ENCODE measurements around the gene KLHDC4.

The KLHDC4 gene

DNA sequence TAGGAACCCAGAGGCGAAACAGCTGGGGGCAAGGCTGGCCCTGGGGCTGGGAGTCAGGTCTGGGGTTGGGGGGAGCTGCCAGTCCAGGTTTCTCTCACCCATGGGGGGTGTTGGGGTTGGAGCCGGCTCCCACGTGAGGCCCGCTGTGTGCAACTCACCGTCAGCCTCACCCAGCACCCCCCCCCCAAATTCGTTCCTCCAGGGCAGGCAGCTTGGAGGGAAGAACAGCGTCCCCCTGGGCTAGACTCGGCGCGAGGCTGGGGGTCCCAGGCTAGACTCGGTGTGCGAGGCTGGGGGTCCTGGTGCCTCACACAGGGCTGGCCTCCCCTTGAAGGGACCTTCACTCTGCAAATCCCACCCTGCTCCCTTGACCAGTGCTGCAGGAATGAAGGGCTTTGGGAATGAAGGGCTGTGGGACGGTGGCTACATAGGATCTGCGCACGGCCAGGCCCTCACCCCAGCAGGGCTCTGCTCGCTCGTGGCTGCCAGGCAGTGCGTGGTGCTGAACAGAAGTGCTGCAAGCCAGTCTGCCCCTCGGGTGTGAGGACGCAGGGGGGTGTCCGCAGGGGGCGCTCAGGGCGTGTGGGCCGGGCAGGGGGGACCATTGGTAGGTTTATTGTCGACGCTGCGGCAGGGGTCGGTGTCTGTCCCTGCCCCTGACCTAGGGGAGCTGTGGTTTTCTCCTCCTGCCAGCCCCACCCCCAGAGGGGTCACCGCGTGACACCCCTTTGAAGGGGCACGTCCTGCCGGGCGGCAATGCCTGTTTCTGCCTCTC, 74.7 kb downstream of the KLHDC4 start:
- H3K27ac ChIP-seq (ENCODE audit: low read length): no peak overlapping the region
- no peak overlapping the region for H3K4me3 ChIP-seq (ENCODE audit: low read length)
- no peak for DNase-seq (ENCODE audit: low read depth, low spot score)
- peaks cover 12% of the 10 kb centered on the region for H3K36me3 ChIP-seq (ENCODE audit: control insufficient read depth, insufficient read depth, low read length)
- H3K9me3 ChIP-seq (ENCODE audit: control insufficient read depth, insufficient read depth, low read length): no peaks in the 10 kb centered on the region
- no CpG with 5 or more reads among the region's 33 CpGs for WGBS (ENCODE audit: insufficient coverage, insufficient read length)
- no peaks in the 10 kb centered on the region for H3K4me1 ChIP-seq (ENCODE audit: control insufficient read depth, insufficient read depth, low read length)
- no peaks in the 10 kb centered on the region for H3K27me3 ChIP-seq (ENCODE audit: control insufficient read depth, insufficient read depth, low read length)

DNA sequence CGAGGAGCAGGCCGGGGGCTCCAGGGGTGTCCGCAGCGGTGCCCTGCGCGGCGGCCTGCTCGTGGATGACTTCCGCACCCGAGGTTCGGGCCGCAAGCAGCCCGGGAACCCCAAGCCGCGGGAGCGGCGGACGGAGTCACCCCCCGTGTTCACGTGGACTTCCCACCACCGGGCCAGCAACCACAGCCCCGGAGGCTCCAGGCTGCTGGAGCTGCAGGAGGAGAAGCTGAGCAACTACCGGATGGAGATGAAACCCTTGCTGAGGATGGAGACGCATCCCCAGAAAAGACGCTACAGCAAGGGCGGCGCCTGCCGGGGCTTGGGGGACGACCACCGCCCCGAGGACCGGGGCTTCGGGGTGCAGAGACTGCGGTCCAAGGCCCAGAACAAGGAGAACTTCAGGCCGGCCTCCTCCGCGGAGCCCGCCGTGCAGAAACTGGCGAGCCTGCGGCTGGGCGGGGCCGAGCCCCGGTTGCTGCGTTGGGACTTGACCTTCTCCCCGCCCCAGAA, 75.8 kb downstream of the KLHDC4 start:
- Histone ChIP-seq H3K27ac (ENCODE audit: low read length) (no peak overlapping the region), H3K27me3 (ENCODE audit: control insufficient read depth, insufficient read depth, low read length) (no peaks in the 10 kb centered on the region), H3K4me1 (ENCODE audit: control insufficient read depth, insufficient read depth, low read length) (no peaks in the 10 kb centered on the region), H3K4me3 (ENCODE audit: low read length) (no peak overlapping the region), H3K9me3 (ENCODE audit: control insufficient read depth, insufficient read depth, low read length) (no peaks in the 10 kb centered on the region), H3K36me3 (ENCODE audit: control insufficient read depth, insufficient read depth, low read length) (peaks cover 3% of the 10 kb centered on the region; the same call in 1 of the 2 replicates)
- WGBS (ENCODE audit: insufficient coverage, insufficient read length): no CpG with 5 or more reads among the region's 46 CpGs
- no peak for DNase-seq (ENCODE audit: low read depth, low spot score)

DNA sequence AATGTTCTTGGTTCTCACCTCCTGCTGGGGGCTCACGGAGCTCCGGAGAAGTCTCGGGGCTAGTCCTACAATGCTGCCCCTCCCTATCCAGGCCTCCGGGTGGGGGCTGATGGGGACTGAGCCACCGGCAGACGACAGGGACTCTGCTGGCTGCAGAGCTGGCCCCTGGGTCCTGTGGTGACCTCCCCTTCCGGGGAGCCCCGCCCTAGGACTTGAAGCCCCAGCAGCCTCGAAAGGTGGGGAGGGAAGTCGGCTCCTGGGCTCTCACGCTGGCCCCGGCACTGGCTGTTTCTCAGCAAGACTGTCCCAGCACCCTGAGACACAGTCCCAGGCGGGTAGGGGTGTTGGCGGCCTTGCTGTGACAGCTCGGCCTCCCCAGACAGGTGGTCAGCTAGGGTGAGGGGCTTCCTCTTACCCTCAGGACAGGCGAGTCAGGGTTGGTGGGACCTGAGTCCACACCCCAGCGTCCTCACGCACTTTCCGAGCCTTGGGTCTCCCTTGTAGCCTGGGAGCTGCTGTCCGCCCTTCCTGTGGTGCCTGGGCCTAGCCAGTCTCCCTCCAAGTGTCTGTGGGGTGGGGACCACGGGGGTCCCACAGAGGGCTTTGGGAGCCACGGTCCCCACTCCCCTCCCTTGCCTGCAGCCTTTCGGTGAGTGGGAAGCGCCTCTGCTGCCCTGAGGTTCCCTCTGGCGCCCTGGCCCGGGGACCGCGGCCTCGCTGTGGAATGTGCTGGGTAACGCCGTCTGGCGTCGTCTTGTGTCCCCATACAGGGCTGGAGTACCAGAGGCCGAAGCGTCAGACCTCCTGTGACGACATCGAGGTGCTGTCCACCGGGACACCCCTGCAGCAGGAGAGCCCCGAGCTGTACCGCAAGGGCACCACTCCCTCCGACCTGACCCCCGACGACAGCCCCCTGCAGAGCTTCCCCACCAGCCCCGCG, 76.6 kb downstream of the KLHDC4 start:
- WGBS (ENCODE audit: insufficient coverage, insufficient read length): no CpG with 5 or more reads among the region's 45 CpGs
- H3K9me3 ChIP-seq (ENCODE audit: control insufficient read depth, insufficient read depth, low read length): no peaks in the 10 kb centered on the region
- H3K4me1 ChIP-seq (ENCODE audit: control insufficient read depth, insufficient read depth, low read length): no peaks in the 10 kb centered on the region
- no peak overlapping the region for H3K27ac ChIP-seq (ENCODE audit: low read length)
- no peak overlapping the region for H3K4me3 ChIP-seq (ENCODE audit: low read length)
- H3K27me3 ChIP-seq (ENCODE audit: control insufficient read depth, insufficient read depth, low read length): no peaks in the 10 kb centered on the region
- no peak for DNase-seq (ENCODE audit: low read depth, low spot score)
- H3K36me3 ChIP-seq (ENCODE audit: control insufficient read depth, insufficient read depth, low read length): peaks cover 3% of the 10 kb centered on the region; the same call in 1 of the 2 replicates

DNA sequence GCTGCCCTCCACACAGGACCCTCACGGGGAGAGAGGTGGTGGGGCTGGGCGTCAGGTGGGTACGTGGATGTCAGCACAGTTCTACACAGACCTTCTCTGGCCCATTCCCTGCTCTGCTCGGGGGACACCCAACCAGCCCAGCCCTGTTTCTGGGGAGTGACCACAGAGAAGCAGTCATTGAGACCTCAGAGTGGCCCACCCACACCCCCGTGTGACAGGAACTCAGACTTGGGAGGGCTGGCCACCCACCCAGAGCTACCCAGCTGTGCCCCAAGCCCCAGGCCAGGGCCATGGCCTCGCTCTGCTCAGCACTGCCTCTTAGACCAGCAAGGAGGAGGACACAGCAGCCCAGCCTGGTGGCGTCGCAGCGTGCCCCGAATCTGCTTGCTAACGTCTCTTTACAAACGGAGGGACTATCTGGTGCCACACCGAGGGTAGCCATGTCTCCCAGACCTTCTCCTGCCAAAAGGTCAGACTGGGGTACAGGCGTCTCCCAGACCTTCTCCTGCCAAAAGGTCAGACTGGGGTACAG, 77.7 kb downstream of the KLHDC4 start:
- no peak overlapping the region for H3K4me3 ChIP-seq (ENCODE audit: low read length)
- no CpG with 5 or more reads among the region's 14 CpGs for WGBS (ENCODE audit: insufficient coverage, insufficient read length)
- no peak for DNase-seq (ENCODE audit: low read depth, low spot score)
- no peaks in the 10 kb centered on the region for H3K9me3 ChIP-seq (ENCODE audit: control insufficient read depth, insufficient read depth, low read length)
- no peaks in the 10 kb centered on the region for H3K4me1 ChIP-seq (ENCODE audit: control insufficient read depth, insufficient read depth, low read length)
- H3K27ac ChIP-seq (ENCODE audit: low read length): no peak overlapping the region
- no peaks in the 10 kb centered on the region for H3K27me3 ChIP-seq (ENCODE audit: control insufficient read depth, insufficient read depth, low read length)
- peaks cover 3% of the 10 kb centered on the region; the same call in 1 of the 2 replicates for H3K36me3 ChIP-seq (ENCODE audit: control insufficient read depth, insufficient read depth, low read length)

DNA sequence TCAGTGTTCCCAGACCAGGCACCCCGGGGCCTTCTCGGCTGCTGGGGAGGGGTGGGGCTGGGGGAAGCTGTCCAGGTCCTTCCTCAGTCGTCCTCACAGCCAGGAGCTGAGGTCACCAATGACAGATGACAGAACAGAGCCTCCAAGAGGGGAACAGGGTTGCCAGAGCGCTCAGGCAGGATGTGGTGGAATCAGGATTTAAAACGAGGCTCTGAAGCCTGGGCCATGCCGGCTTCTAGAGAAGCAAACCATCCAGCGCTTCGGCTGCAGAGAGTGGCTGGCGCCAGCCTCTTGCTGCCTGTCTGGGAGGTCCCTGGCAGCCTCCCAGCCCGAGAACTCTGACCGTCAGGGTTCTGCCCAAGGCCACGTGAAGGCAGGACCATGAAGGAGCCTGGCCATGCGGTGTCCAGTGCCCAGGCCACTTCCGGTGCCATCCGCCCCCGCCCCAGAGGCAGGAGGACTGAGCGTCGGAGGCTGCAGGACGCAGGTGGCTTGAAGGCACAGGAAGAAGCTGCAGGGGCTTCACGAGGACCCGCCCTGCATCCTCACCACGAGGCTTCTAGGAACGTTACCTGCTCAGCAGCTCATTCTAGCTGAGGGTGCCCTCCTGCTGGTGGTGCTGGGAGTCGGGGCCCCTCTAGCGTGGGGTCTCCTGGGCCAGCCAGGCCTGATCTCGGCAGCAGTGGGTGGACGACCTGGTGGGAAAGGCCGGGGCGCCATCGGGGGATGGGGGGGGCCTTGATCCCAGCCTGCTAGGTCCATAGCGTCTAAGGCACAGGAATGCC, 78.5 kb downstream of the KLHDC4 start:
- no peak for DNase-seq (ENCODE audit: low read depth, low spot score)
- Histone ChIP-seq H3K27ac (ENCODE audit: low read length) (no peak overlapping the region), H3K27me3 (ENCODE audit: control insufficient read depth, insufficient read depth, low read length) (no peaks in the 10 kb centered on the region), H3K4me1 (ENCODE audit: control insufficient read depth, insufficient read depth, low read length) (no peaks in the 10 kb centered on the region), H3K4me3 (ENCODE audit: low read length) (no peak overlapping the region; the same call in 1 of the 2 replicates), H3K9me3 (ENCODE audit: control insufficient read depth, insufficient read depth, low read length) (no peaks in the 10 kb centered on the region), H3K36me3 (ENCODE audit: control insufficient read depth, insufficient read depth, low read length) (peaks cover 3% of the 10 kb centered on the region; the same call in 1 of the 2 replicates)
- WGBS (ENCODE audit: insufficient coverage, insufficient read length): no CpG with 5 or more reads among the region's 31 CpGs

DNA sequence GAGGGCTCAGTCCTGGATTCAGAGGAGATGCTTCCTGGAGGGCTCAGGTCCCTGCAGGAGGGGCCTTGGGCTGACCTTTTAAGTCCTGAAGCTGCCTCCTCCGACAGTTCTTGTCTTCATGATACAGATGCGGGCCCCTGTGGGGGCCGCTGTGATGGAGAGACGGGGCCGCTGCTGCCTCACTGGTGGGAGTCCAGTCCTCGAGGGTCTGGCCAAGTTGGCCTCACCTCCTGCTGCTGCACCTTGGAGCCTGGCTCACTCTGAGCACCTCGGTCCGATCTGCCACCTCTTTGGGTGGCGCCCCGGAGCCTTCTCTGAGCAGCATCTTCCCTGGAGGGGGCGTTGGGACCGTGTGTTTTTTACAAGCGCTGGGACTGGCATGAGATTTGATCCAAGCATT, 79.1 kb downstream of the KLHDC4 start:
- no peak overlapping the region for H3K27ac ChIP-seq (ENCODE audit: low read length)
- no CpG with 5 or more reads among the region's 13 CpGs for WGBS (ENCODE audit: insufficient coverage, insufficient read length)
- H3K4me3 ChIP-seq (ENCODE audit: low read length): no peak overlapping the region
- no peak for DNase-seq (ENCODE audit: low read depth, low spot score)
- no peaks in the 10 kb centered on the region for H3K27me3 ChIP-seq (ENCODE audit: control insufficient read depth, insufficient read depth, low read length)
- H3K36me3 ChIP-seq (ENCODE audit: control insufficient read depth, insufficient read depth, low read length): peaks cover 3% of the 10 kb centered on the region; the same call in 1 of the 2 replicates
- no peaks in the 10 kb centered on the region for H3K4me1 ChIP-seq (ENCODE audit: control insufficient read depth, insufficient read depth, low read length)
- H3K9me3 ChIP-seq (ENCODE audit: control insufficient read depth, insufficient read depth, low read length): no peaks in the 10 kb centered on the region

DNA sequence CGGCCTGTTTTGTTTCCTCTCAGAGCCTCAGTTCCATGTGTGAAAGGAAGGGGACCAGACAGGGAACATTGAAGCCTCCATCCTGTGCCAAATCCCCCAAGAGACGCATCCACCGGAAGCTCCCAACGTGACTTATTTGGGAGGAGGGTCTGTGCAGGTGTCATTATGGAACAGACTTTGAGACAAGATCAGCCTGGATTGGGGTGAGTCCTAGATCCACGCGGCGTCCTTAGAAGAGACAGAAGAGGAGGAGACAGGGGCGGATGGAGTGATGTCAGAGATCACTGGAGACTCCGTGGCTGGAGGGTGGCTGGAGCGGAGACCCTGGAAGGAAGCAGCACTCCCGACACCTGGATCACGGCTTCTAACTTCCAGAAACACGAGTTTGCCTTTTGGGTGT, 80.0 kb downstream of the KLHDC4 start:
- no peaks in the 10 kb centered on the region for H3K27me3 ChIP-seq (ENCODE audit: control insufficient read depth, insufficient read depth, low read length)
- H3K27ac ChIP-seq (ENCODE audit: low read length): no peak overlapping the region
- WGBS (ENCODE audit: insufficient coverage, insufficient read length): no CpG with 5 or more reads among the region's 13 CpGs
- no peaks in the 10 kb centered on the region for H3K9me3 ChIP-seq (ENCODE audit: control insufficient read depth, insufficient read depth, low read length)
- DNase-seq (ENCODE audit: low read depth, low spot score): no peak
- H3K4me1 ChIP-seq (ENCODE audit: control insufficient read depth, insufficient read depth, low read length): no peaks in the 10 kb centered on the region
- H3K36me3 ChIP-seq (ENCODE audit: control insufficient read depth, insufficient read depth, low read length): peaks cover 3% of the 10 kb centered on the region; the same call in 1 of the 2 replicates
- no peak overlapping the region for H3K4me3 ChIP-seq (ENCODE audit: low read length)

DNA sequence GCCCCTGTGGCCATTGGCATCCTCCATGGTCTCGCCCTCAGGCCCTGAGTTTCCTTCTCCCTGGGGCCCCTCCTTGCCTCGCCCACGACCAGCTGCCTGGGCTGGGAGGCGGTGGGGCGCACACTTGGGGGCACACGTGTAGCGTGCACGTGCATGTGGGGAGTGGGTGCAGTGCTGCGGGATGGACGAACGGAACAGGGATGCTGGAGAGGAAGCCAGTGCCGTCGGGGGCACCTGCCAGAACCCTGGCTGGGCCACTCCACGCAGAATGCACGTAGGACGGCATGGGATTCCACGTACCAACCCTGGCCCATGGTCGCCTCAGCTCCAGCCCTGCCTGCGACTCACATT, 80.4 kb downstream of the KLHDC4 start:
- Histone ChIP-seq H3K4me3 (ENCODE audit: low read length) (no peak overlapping the region), H3K4me1 (ENCODE audit: control insufficient read depth, insufficient read depth, low read length) (no peaks in the 10 kb centered on the region), H3K9me3 (ENCODE audit: control insufficient read depth, insufficient read depth, low read length) (no peaks in the 10 kb centered on the region), H3K27ac (ENCODE audit: low read length) (no peak overlapping the region), H3K27me3 (ENCODE audit: control insufficient read depth, insufficient read depth, low read length) (no peaks in the 10 kb centered on the region), H3K36me3 (ENCODE audit: control insufficient read depth, insufficient read depth, low read length) (peaks cover under 1% of the 10 kb centered on the region; the same call in 1 of the 2 replicates)
- DNase-seq (ENCODE audit: low read depth, low spot score): no peak
- WGBS (ENCODE audit: insufficient coverage, insufficient read length): no CpG with 5 or more reads among the region's 19 CpGs

DNA sequence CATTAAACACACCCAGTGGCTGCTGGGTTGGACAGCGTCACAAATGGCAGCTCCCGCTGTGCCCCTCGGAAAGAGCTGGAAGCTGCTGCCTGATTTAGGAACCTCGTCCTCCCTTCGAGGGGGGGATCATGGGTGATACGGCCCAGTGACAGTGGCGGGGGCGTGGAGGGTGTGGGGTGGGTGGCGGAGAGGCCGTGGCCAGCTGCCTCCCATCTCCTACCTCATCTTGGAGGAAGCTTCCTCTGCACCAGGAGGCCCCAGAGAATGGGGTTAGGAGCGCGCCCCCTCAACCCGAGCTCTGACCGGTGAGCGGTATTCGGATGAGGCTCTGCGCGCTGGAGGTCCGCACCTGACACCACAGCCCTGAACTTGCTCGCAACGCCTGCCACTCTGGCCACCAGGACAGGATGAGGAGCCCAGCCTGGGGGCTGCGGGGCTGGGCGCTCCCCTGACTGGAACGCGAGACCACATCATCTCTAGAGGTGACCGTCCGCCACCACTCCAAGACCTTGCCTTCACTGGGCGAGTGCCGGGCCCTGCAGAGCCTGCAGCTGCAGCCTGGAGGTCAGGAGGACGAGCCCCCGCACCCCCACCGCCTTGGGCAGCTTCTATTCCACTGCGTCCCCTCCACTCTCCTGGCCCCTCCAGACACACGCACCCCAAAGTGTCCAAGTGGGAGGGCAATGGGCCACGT, 80.9 kb downstream of the KLHDC4 start:
- Histone ChIP-seq H3K4me1 (ENCODE audit: control insufficient read depth, insufficient read depth, low read length) (no peaks in the 10 kb centered on the region), H3K9me3 (ENCODE audit: control insufficient read depth, insufficient read depth, low read length) (no peaks in the 10 kb centered on the region), H3K27ac (ENCODE audit: low read length) (no peak overlapping the region), H3K4me3 (ENCODE audit: low read length) (no peak overlapping the region), H3K27me3 (ENCODE audit: control insufficient read depth, insufficient read depth, low read length) (no peaks in the 10 kb centered on the region), H3K36me3 (ENCODE audit: control insufficient read depth, insufficient read depth, low read length) (no peaks in the 10 kb centered on the region)
- WGBS (ENCODE audit: insufficient coverage, insufficient read length): no CpG with 5 or more reads among the region's 35 CpGs
- no peak for DNase-seq (ENCODE audit: low read depth, low spot score)

Measured in iPS DF 6.9 (cell line).